NCI-H1436 treated with DMSO at 0.1 percent for 48 hours (cell line): ENCODE results near the gene NUMB.

Experiments used
- DNase-seq: peaks from one replicate; lab custom pipeline; 2025; lab: John Stamatoyannopoulos, UW

Gene NUMB

DNA sequence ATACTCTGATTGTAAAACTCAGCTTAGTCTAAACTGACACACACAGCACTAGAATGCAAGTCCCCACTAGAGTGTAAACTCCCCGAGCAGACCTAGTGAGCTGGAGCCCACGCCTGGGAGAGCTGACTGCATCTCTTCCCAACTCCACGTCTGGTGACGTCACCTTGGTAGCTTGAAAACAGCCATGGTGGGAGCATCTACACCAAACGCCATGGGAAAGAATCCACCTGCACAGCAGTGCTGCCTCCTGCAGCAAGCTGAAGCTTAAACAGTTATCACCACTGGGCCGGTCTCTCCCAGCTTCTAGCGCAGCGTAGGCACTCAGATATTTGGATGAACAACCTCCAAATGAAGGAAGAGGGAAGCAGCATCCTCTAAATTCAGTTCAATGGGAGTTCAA is 225.4 kb downstream of the NUMB start:
- DNase-seq = no peak

DNA sequence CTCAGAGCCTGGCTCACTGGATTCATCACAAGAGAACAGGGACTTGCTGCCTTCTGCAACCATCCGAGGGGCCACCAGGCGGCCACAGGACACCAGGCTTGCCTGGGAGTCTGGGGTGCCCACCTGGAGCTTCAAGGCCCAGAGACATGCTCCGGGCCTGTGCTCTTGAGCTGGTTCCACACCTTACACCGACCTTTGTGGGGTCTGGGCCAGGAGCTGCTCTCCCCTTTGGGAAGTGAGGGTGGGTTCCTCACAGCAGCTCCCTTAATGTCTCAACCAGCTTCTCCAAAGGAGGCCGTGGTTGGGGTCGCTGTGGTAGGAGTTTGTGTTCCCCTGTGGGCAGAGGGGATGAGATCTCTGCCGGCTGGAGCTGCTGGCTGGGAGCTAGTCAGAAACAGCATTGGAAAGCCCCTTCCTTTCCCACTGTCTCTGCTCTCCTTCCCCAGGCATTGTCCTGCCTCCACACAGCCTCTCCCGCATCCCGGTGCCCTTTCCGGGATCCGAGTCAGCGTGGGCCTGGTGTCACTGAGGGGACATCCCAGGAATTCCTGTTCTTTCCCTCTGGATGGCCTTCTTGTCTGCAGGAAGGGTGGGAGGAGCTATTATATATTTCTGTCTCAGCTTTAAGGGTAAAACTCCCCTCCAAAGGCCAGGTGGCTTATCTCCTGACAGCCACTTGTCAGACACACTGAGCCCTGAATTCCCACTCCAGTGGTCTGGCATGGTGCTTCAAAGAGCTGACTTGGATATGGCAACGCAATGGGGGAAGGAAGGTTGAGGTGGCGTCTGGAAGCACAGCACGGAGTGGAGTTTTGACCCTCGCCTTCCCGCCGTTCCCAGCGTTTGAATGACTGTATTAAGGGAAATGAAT is 226.1 kb downstream of the NUMB start:
- no peak for DNase-seq

GRCh38 chr14:73230051-73230450 is 228.3 kb downstream of the NUMB start:
- no peak for DNase-seq

DNA sequence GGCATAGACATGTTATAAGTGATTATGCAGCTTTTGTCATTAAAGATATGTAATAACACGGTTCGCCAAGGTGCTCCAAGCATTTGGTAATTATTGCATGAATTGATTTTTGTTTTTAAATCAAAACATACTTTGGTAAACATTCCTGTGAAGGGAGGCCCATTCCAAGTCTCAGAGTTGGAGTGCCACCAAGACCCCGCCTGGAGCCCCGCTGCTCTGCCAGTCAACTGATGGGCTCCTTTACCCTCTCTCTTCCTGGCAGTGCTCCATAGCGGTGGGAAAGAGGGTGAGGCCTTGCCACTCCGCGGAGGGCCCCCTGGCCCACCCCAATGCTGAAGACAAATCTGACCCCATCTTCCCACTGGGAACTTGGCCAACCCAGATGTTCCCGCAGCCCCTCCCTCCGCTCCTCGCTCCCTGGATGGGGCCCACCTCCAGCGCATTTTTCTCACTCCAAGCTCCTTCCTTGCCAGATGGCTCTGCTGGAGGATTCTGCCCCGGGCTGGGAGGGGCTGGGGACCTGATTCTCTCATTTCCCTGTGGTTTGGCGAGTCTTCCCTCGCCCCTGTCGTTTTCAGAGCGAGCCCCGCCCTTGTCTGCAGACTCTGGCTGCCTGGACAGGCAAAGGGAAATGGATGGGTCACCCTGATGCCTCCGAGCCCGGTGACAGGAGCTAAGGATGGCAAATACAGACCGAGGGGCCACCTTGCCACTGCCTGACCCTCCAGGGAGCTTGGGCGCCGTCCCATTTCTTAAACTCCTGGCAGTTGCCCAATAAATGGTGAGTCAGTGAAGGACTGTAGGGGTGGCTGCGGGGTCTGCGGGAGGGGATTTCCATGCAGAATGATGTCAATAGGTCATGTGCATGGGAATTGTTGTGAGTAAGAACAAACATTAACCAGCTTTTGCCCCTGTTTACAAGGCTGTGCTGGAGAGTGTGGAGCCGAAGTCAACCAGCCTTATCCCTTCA is 230.2 kb downstream of the NUMB start:
- no peak for DNase-seq

DNA sequence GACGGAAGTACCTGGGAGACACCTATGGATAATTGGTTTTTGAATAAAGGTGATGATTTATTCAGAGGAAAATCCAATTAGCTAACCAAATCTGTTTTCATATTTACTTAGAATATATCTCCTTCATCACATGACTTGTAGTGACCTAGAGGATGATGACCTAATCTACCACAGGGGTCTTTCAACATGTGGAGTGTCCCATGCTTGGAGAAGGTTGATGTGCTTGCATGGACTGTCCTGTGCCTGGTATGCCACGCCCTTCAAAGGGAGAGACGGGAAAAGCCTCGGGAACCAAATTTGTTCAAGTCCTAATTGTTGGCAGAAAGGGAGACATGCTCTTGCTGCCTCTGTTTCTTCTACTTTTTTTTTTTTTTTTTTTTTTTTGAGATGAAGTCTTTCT is 232.8 kb downstream of the NUMB start:
- no peak for DNase-seq
